Suprapubic skin (tissue), 4 donors: ENCODE results near the gene PIN1. TPM values are rescaled to one million over a fixed set of nuclear protein-coding genes. Genes with fewer than 3 reads are reported as not detected.

Experiments used
- DNase-seq, 2 donors: peaks; one replicate each; pipeline ENCODE4 v3.0.0-alpha.2; 2019; ENCODE audit warnings: low spot score in 2 of 2
- H3K27ac ChIP-seq: fragments of 200-600 bp; sonication (generic); one replicate; pipeline ENCODE4 v1.5.1; 2019
- H3K27me3 ChIP-seq: fragments of 200-600 bp; sonication (generic); one replicate; pipeline ENCODE4 v1.5.1; 2019
- H3K36me3 ChIP-seq: fragments of 200-600 bp; sonication (generic); one replicate; pipeline ENCODE4 v1.5.1; 2019
- H3K4me1 ChIP-seq: fragments of 200-600 bp; sonication (generic); one replicate; pipeline ENCODE4 v1.5.1; 2019
- H3K4me3 ChIP-seq: fragments of 200-600 bp; sonication (generic); one replicate; pipeline ENCODE4 v1.5.1; 2019; ENCODE audit warnings: mild to moderate bottlenecking
- H3K9me3 ChIP-seq: fragments of 200-600 bp; sonication (generic); one replicate; pipeline ENCODE4 v1.5.1; 2019
- CTCF ChIP-seq, 2 donors: fragments of 200-600 bp in 1 of 2; fragments of 450-650 bp in 1 of 2; sonication (generic) in 1 of 2; IDR thresholded peaks; one replicate each; pipeline ENCODE4 v1.5.1; 2016 to 2019; ENCODE audit warnings: antibody characterized with exemption in 2 of 2, mild to moderate bottlenecking in 1 of 2, moderate library complexity in 1 of 2
- EP300 ChIP-seq: sonication (generic); formaldehyde crosslinking; IDR thresholded peaks from one replicate; pipeline ENCODE4 v1.6.1; 2017; ENCODE audit warnings: antibody characterized with exemption
- POLR2A ChIP-seq, 2 donors: fragments of 450-650 bp; IDR thresholded peaks; one replicate each; pipeline ENCODE4 v1.6.1; 2017; ENCODE audit warnings: antibody characterized with exemption in 2 of 2, mild to moderate bottlenecking in 2 of 2, moderate library complexity in 2 of 2
- POLR2AphosphoS5 ChIP-seq, 3 donors: sonication (generic); formaldehyde crosslinking; IDR thresholded peaks; one replicate each; pipeline ENCODE4 v1.6.1; 2017; ENCODE audit warnings: antibody characterized with exemption in 3 of 3
- WGBS: methylation state at CpG from one replicate; pipeline ENCODE4 v1.1.5; 2018; 5-methylcytosine and 5-hydroxymethylcytosine counted together
- total RNA-seq, 4 donors: library from RNA; depleted of rRNA; stranded (reverse); fragments of >200 nt; gene quantifications; one replicate each; pipeline ENCODE4 v1.1.0, GENCODE V29; 2016

PIN1 gene
- total RNA-seq, 4 donors from 2014 or later = 60.5 to 75.9 (median 65.8) TPM

GRCh38 chr19:9857076-9857721 is 22.1 kb downstream of the PIN1 start:
- WGBS = 91% methylated on average over 13 of the region's 13 CpGs
- DNase-seq = no peak
- Histone ChIP-seq H3K27me3 (no peaks in the 10 kb centered on the region), H3K4me1 (no peaks in the 10 kb centered on the region), H3K9me3 (no peaks in the 10 kb centered on the region), H3K27ac (no peak overlapping the region), H3K36me3 (peaks cover 35% of the 10 kb centered on the region), H3K4me3 (no peak overlapping the region)
- no peak for TF ChIP-seq POLR2AphosphoS5 (IDR thresholded peaks at IDR 0.05)
- TF ChIP-seq CTCF (IDR thresholded peaks at IDR 0.05) = no peak
- no peak for TF ChIP-seq EP300
- TF ChIP-seq POLR2A (IDR thresholded peaks at IDR 0.05) = no peak

DNA sequence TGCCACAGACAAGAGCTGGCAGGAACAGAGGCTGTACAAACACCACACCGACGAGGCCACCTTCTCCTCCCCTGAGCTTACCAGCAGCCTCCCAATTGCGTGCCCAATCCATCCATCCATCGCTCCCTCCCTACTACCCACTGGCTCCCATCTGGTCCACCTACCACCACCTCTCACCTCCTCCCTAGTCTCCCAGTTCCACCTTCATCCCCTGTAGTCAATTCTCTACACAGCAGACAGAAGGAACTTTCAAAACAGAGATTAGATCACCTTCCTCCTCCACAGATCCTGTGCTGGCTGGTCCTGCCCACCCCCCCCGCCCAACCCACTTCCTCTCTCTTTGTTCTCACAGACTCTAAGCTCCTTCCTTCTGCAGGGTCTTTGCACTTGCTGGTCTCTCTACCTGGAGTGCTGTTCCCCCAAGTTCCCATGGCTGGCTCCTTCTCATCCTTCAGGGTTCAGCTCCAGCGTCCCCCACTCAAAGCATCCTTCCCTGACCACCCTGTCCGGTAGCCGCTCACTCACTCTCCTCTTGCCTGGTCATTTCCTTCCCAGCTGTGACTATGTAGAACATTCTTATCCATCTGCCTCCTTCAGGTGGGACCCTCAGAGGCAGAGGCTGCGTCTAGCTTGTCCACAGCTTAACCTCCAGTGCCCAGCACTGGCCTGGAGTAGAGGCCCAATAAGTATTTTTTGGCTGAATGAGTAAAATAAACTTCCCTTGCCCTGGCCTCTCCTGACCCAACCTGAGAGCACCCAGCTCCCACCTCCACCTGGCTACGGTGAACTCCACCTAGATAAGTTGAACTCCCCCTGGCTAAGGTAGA is 23.0 kb downstream of the PIN1 start:
- Histone ChIP-seq H3K27ac (no peak overlapping the region), H3K4me1 (no peaks in the 10 kb centered on the region), H3K27me3 (no peaks in the 10 kb centered on the region), H3K9me3 (no peaks in the 10 kb centered on the region), H3K4me3 (no peak overlapping the region), H3K36me3 (peaks cover 35% of the 10 kb centered on the region)
- no peak for TF ChIP-seq CTCF (IDR thresholded peaks at IDR 0.05)
- TF ChIP-seq POLR2A (IDR thresholded peaks at IDR 0.05) = no peak
- no peak for TF ChIP-seq EP300
- no peak for TF ChIP-seq POLR2AphosphoS5 (IDR thresholded peaks at IDR 0.05)
- no peak for DNase-seq
- WGBS = 84% methylated on average over 10 of the region's 10 CpGs

GRCh38 chr19:9858766-9859165 is 23.6 kb downstream of the PIN1 start:
- no peaks in the 10 kb centered on the region for H3K9me3 ChIP-seq
- no peaks in the 10 kb centered on the region for H3K4me1 ChIP-seq
- H3K36me3 ChIP-seq = peaks cover 34% of the 10 kb centered on the region
- no peak overlapping the region for H3K27ac ChIP-seq
- no peak for DNase-seq
- no peak overlapping the region for H3K4me3 ChIP-seq
- TF ChIP-seq EP300 = no peak
- no peak for TF ChIP-seq POLR2AphosphoS5 (IDR thresholded peaks at IDR 0.05)
- TF ChIP-seq CTCF (IDR thresholded peaks at IDR 0.05) = no peak
- no peak for TF ChIP-seq POLR2A (IDR thresholded peaks at IDR 0.05)
- H3K27me3 ChIP-seq = no peaks in the 10 kb centered on the region

GRCh38 chr19:9860407-9860806 is 25.3 kb downstream of the PIN1 start:
- Histone ChIP-seq H3K9me3 (no peaks in the 10 kb centered on the region), H3K27me3 (no peaks in the 10 kb centered on the region), H3K36me3 (peaks cover 24% of the 10 kb centered on the region), H3K27ac (no peak overlapping the region), H3K4me1 (no peaks in the 10 kb centered on the region), H3K4me3 (no peak overlapping the region)
- TF ChIP-seq POLR2A (IDR thresholded peaks at IDR 0.05) (no peak), CTCF (IDR thresholded peaks at IDR 0.05) (no peak), POLR2AphosphoS5 (IDR thresholded peaks at IDR 0.05) (no peak), EP300 (no peak)
- no peak for DNase-seq
- 84% methylated on average over 7 of the region's 8 CpGs for WGBS

DNA sequence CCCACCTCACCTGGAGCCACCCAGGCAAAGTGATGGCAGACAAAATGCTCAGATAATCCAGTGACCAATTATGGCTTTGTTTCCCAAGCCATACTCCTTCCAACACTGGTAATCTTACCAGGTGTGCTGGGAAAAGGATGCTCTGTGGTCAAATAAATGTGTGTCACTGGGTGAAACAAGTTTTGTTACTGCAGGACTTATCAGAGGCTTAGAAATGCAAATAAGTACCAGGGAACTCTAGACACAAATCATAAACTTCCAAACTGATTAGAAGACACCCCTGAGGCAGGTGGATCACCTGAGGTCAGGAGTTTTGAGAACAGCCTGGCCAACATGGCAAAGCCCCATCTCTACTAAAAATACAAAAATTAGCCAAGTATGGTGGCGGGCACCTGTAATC is 26.4 kb downstream of the PIN1 start:
- Histone ChIP-seq H3K27ac (no peak overlapping the region), H3K27me3 (no peaks in the 10 kb centered on the region), H3K36me3 (peaks cover 21% of the 10 kb centered on the region), H3K4me3 (no peak overlapping the region), H3K4me1 (no peaks in the 10 kb centered on the region), H3K9me3 (no peaks in the 10 kb centered on the region)
- 91% methylated on average over 1 of the region's 1 CpG for WGBS
- TF ChIP-seq POLR2A (IDR thresholded peaks at IDR 0.05) (no peak), EP300 (no peak), CTCF (IDR thresholded peaks at IDR 0.05) (no peak)
- no peak for DNase-seq
